HepG2 (cell line): ENCODE results near the gene WWP2. TPM values are rescaled to one million over a fixed set of nuclear protein-coding genes. Genes with fewer than 3 reads are reported as not detected.
A peak's percentile ranks its signal among the peaks of the same experiment; 100 is the strongest.

ENCODE experiments used
- AGO2 ChIP-seq: fragments of 200-400 bp; formaldehyde crosslinking; optimal IDR thresholded peaks from 2 replicates; pipeline ENCODE3; 2017; ENCODE audit warnings: mild to moderate bottlenecking, low read depth, low read length, moderate library complexity
- ARHGAP35 ChIP-seq: sonication (generic); formaldehyde crosslinking; IDR thresholded peaks from 2 replicates; pipeline ENCODE4 v1.9.0; 2022; ENCODE audit warnings: mild to moderate bottlenecking, inconsistent platforms, moderate library complexity, missing genetic modification reagents, borderline replicate concordance
- CEBPZ ChIP-seq: IDR thresholded peaks from 2 replicates; pipeline ENCODE4 v1.6.1; 2012; ENCODE audit warnings: low read length, improper control_type of control experiment
- GATA4 ChIP-seq: sonication (generic); IDR thresholded peaks from 2 replicates; pipeline ENCODE4 v1.6.1; 2016; ENCODE audit warnings: antibody characterized with exemption, low read depth, borderline replicate concordance
- HCFC1 ChIP-seq: fragments of 150-350 bp; IDR thresholded peaks from 2 replicates; pipeline ENCODE4 v1.6.1; 2014; ENCODE audit warnings: low read depth, low read length
- KAT8 ChIP-seq: IDR thresholded peaks from 2 replicates; pipeline ENCODE4 v1.6.1; 2016; ENCODE audit warnings: missing genetic modification reagents, missing compliant biosample characterization
- KDM5B ChIP-seq: sonication (generic); formaldehyde crosslinking; IDR thresholded peaks from 2 replicates; pipeline ENCODE4 v1.4.0; 2020; ENCODE audit warnings: missing genetic modification reagents, mild to moderate bottlenecking, borderline replicate concordance
- KDM6A ChIP-seq: IDR thresholded peaks from 2 replicates; pipeline ENCODE4 v1.6.1; 2016; ENCODE audit warnings: low read depth
- NFIC ChIP-seq: IDR thresholded peaks from 2 replicates; pipeline ENCODE4 v1.6.1; 2012; ENCODE audit warnings: mild to moderate bottlenecking, low read length, inconsistent platforms
- NPAS2 ChIP-seq: sonication (generic); formaldehyde crosslinking; IDR thresholded peaks from 2 replicates; pipeline ENCODE4 v1.8.0; 2022; ENCODE audit warnings: mild to moderate bottlenecking, missing genetic modification reagents, borderline replicate concordance
- PTBP1 ChIP-seq: fragments of 200-400 bp; formaldehyde crosslinking; IDR thresholded peaks from 2 replicates; pipeline ENCODE4 v1.6.1; 2018; ENCODE audit warnings: low read length, low read depth; ENCODE audit not compliant: poor library complexity, severe bottlenecking
- SMYD3 ChIP-seq: sonication (generic); formaldehyde crosslinking; IDR thresholded peaks from 2 replicates; pipeline ENCODE4 v1.8.1; 2023; ENCODE audit warnings: mild to moderate bottlenecking, missing genetic modification reagents
- TCF7L2 ChIP-seq: IDR thresholded peaks from 2 replicates; pipeline ENCODE4 v1.6.1; 2011; ENCODE audit warnings: mild to moderate bottlenecking, low read depth, low read length, moderate library complexity
- ZBTB20 ChIP-seq: sonication (generic); formaldehyde crosslinking; IDR thresholded peaks from 2 replicates; pipeline ENCODE4 v1.8.1; 2023; ENCODE audit warnings: missing genetic modification reagents, low read depth, mild to moderate bottlenecking, borderline replicate concordance
- ZBTB8A ChIP-seq: sonication (generic); formaldehyde crosslinking; IDR thresholded peaks from 2 replicates; pipeline ENCODE4 v1.4.0; 2020; ENCODE audit warnings: mild to moderate bottlenecking, low read depth, missing genetic modification reagents, borderline replicate concordance
- ZHX1 ChIP-seq: sonication (generic); formaldehyde crosslinking; IDR thresholded peaks from 2 replicates; pipeline ENCODE4 v1.8.1; 2022; ENCODE audit warnings: low read depth, mild to moderate bottlenecking, missing genetic modification reagents
- ZNF101 ChIP-seq: sonication (generic); formaldehyde crosslinking; IDR thresholded peaks from 2 replicates; pipeline ENCODE4 v1.4.0; 2020; ENCODE audit warnings: mild to moderate bottlenecking, low read depth, missing genetic modification reagents, borderline replicate concordance
- ZNF232 ChIP-seq: sonication (generic); formaldehyde crosslinking; IDR thresholded peaks from 2 replicates; pipeline ENCODE4 v1.4.0; 2020; ENCODE audit warnings: missing genetic modification reagents, borderline replicate concordance
- ZNF333 ChIP-seq: sonication (generic); formaldehyde crosslinking; IDR thresholded peaks from 2 replicates; pipeline ENCODE4 v1.4.0; 2020; ENCODE audit warnings: mild to moderate bottlenecking, missing genetic modification reagents, borderline replicate concordance
- ZNF569 ChIP-seq: sonication (generic); formaldehyde crosslinking; IDR thresholded peaks from 2 replicates; pipeline ENCODE4 v1.5.0; 2020; ENCODE audit warnings: mild to moderate bottlenecking, missing genetic modification reagents, moderate library complexity, borderline replicate concordance
- ZNF788 ChIP-seq: sonication (generic); formaldehyde crosslinking; IDR thresholded peaks from 2 replicates; pipeline ENCODE4 v1.5.0; 2020; ENCODE audit warnings: mild to moderate bottlenecking, missing genetic modification reagents, borderline replicate concordance
- ZSCAN31 ChIP-seq: sonication (generic); formaldehyde crosslinking; IDR thresholded peaks from 2 replicates; pipeline ENCODE4 v1.5.0; 2020; ENCODE audit warnings: low read depth, mild to moderate bottlenecking, missing genetic modification reagents
- polyA plus RNA-seq, 8 experiments: library from polyadenylated mRNA; depleted of rRNA in 3 of 8; stranded (reverse) in 7 of 8; unstranded in 1 of 8; fragments of >200 nt; fragmentation: Illumina TruSeq in 4 of 8; extraction: Trizol in 4 of 8; gene quantifications; 2 replicates each; pipeline versions ENCODE4 v1.2.1 to v1.2.3, GENCODE V29; 2011 to 2016; ENCODE audit warnings: low read depth in 4 of 8, missing spikeins in 1 of 8, mixed read lengths in 1 of 8; ENCODE audit not compliant: insufficient read depth in 1 of 8
- total RNA-seq, 5 experiments: library from RNA; depleted of rRNA; stranded (reverse); fragments of >200 nt; fragmentation: Illumina TruSeq; extraction: Trizol; gene quantifications; 2 replicates each; pipeline ENCODE4 v1.2.3, GENCODE V29; 2016; ENCODE audit warnings: low read depth in 1 of 5

Gene WWP2
- total and polyA plus RNA-seq, 2 of the 13 experiments (the other 11 are each of a cell fraction or from before 2014, with no cell fraction given): 11.4 to 28.2 TPM

GRCh38 chr16:69754469-69755310 lies 7.4 kb upstream of the WWP2 start, which contains the start of gene NOB1 (continued):
- TF ChIP-seq ZNF232 (CRISPR knock-in tag): peak; percentile 62; the same call in 1 of the 2 replicates
- peak; percentile 95 for TF ChIP-seq KAT8
- TF ChIP-seq GATA4: peak; percentile 28; the same call in 1 of the 2 replicates
- TF ChIP-seq ZBTB20 (CRISPR knock-in tag): peak; percentile 93
- TF ChIP-seq ZNF333 (CRISPR knock-in tag): peak; percentile 96; the same call in 1 of the 2 replicates
- peak; percentile 92; the same call in 1 of the 2 replicates for TF ChIP-seq SMYD3 (CRISPR knock-in tag)
- TF ChIP-seq ZNF101: peak; percentile 82; the same call in 1 of the 2 replicates
- peak; percentile 97 for TF ChIP-seq KDM5B
- peak; percentile 81 for TF ChIP-seq ARHGAP35 (CRISPR knock-in tag)
- TF ChIP-seq AGO2: peak; percentile 91
- TF ChIP-seq NFIC: no peak
- TF ChIP-seq ZNF569: peak; percentile 93; the same call in 1 of the 2 replicates
- TF ChIP-seq HCFC1: peak; percentile 42; the same call in 1 of the 2 replicates
- no peak for TF ChIP-seq CEBPZ
- no peak for TF ChIP-seq PTBP1
- TF ChIP-seq NPAS2 (CRISPR knock-in tag): 0 out of 2 replicates have a peak, but pooled peaks have one; percentile 47
- TF ChIP-seq ZSCAN31 (CRISPR knock-in tag): peak; percentile 96
- peak; percentile 90; the same call in 1 of the 2 replicates for TF ChIP-seq ZHX1 (CRISPR knock-in tag)
- TF ChIP-seq ZBTB8A (CRISPR knock-in tag): peak; percentile 78; the same call in 1 of the 2 replicates
- no peak; the same call in 1 of the 2 replicates for TF ChIP-seq KDM6A (CRISPR knock-in tag)
- no peak for TF ChIP-seq TCF7L2
- peak; percentile 98 for TF ChIP-seq ZNF788 (CRISPR knock-in tag)
